Measurements from ENCODE around the gene SH3GLB1.

The SH3GLB1 gene

DNA sequence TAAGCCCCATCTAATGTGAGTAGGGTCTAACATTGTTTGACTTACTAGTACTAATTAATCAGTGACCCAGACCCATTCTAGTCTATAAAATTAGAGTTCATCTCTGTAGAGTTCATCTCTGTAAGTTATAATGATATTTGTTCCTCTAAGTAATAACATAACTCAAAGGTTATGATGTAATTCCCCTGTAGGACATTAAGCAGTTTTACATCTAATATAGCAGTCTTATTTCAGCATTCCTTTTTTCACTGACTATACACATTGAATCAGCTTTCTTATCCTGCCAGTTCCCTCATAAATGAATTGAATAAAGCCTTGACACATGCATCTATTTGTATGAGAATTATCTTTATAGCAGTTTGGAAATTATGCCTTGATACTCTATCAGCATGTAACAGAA, 90.9 kb downstream of the SH3GLB1 start:
- H3K27me3 Mint-ChIP-seq, result no peaks in the 10 kb centered on the region
- H3K36me3 Mint-ChIP-seq (ENCODE audit: insufficient read depth), result no peaks in the 10 kb centered on the region
- H3K27ac Mint-ChIP-seq, result no peak overlapping the region
- H3K9me3 Mint-ChIP-seq, result no peaks in the 10 kb centered on the region
- no peak for ATAC-seq (replicated peaks)
- no peak for DNase-seq
- no peaks in the 10 kb centered on the region for H3K4me1 Mint-ChIP-seq (ENCODE audit: low read depth in 2 of 2)
- no peak overlapping the region for H3K4me3 Mint-ChIP-seq
